GM12873 (cell line): ENCODE measurements around the gene ADH5.

Experiments used
- TF ChIP-seq, protein P1 (sequence below): IDR thresholded peaks from 2 replicates; pipeline ENCODE4 v1.5.1; 2012; ENCODE audit warnings: low read depth, mild to moderate bottlenecking, moderate library complexity, low read length, control low read depth; ENCODE audit not compliant: insufficient read depth; ENCODE audit errors: missing control alignments

Gene ADH5

DNA sequence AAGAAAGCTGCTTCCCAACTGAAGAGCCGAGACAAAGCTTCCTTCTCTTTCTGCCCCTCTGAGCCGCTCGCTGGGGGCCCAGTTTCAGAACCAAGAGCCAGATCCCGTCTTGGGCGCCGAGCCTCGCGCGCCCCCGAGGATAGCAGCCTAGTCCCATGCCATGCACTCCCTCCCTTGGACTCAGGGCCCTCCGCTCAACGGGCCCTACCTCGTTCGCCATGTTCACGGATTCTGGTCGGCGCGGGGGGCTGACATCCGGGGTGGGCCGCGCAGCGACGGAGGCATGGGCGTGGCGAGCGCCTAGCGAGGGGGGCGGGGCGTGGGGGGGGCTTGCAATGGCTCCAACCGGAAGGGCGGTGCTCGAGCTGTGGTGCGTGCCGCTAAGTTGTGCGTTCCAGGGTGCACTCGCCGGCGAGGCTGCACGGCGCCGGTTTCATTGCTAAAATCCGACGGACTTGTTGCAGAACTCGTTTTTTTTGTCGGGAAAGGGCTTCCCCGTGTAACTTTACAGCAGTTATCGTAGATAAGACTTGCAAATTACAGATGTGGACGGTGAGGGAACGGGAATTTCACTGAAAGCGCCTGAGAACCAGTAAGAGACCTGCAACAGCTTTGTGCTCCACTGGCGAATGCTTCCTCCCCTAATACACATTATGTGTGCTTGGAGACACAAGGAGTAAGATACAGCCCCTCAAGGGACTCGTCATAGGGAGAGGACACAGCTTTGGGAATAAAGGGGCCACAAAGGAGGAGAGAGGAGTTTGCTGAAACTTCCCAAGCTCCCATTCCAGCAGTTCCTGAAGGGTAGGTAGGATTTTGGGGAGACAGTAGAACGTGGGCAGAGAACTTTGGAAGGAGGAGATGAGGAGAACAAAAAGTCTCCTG lies at the start of gene ADH5:
TSS of gene ADH5 (minus strand) at position 308 of the 885 bp plus-strand sequence. CDS start at position 220, 88 bp downstream.
- TF ChIP-seq, protein P1, sequence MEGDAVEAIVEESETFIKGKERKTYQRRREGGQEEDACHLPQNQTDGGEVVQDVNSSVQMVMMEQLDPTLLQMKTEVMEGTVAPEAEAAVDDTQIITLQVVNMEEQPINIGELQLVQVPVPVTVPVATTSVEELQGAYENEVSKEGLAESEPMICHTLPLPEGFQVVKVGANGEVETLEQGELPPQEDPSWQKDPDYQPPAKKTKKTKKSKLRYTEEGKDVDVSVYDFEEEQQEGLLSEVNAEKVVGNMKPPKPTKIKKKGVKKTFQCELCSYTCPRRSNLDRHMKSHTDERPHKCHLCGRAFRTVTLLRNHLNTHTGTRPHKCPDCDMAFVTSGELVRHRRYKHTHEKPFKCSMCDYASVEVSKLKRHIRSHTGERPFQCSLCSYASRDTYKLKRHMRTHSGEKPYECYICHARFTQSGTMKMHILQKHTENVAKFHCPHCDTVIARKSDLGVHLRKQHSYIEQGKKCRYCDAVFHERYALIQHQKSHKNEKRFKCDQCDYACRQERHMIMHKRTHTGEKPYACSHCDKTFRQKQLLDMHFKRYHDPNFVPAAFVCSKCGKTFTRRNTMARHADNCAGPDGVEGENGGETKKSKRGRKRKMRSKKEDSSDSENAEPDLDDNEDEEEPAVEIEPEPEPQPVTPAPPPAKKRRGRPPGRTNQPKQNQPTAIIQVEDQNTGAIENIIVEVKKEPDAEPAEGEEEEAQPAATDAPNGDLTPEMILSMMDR = no peak

DNA sequence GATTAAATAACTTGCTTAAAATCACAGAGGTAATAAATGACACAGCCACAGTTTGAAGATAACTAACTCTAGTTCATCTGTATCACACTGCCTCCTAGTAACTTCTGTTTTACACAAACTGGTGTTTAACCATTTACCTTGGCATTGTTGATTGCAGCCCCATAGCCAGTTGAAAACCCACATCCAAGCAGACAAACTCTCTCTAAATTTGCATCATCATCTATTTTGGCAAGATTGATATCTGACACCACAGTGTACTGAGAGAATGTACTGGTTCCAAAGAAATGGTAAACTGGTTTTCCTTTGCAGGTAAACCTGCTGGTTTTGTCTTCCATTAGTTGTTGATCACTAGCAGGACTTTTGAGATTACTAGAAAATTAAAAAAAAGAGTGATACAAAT lies 47.7 kb upstream of the ADH5 start:
- TF ChIP-seq, protein P1 = no peak

DNA sequence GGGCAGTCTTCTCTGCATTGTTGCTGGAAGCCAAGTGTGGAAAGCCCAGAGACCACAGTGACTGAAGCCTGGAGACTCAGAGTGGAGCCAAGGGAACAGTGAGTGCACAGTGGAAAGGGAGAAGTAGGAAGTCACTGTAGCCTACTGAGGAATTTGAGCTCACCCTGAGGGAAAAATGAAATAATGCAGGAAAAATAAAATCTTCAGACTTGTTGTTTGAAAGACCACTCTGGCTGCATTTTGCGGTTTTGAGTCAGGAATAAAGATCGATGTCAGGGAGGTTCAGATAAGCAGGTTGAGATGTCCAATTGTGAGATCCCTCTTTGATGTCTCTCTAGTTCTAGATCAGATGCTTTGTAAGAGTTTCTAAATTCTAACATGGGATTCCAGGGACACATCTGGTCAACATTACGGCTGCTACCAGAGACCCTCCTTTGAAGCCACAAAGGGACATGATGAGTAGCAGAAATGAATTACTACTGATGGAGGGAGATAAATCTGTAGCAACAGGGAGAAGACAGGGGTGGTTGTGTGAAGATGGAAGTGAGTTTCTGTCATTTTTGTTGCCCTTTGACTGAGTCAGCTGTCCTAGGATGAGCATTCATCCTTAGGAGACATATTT lies 47.1 kb upstream of the ADH5 start:
- TF ChIP-seq, protein P1 = no peak

GRCh38 chr4:99134586-99134985 lies 46.0 kb upstream of the ADH5 start:
- TF ChIP-seq, protein P1 = no peak

- TF ChIP-seq, protein P1 = no peak
Observed at GRCh38 chr4:99131378-99131777, 42.8 kb upstream of the ADH5 start.

DNA sequence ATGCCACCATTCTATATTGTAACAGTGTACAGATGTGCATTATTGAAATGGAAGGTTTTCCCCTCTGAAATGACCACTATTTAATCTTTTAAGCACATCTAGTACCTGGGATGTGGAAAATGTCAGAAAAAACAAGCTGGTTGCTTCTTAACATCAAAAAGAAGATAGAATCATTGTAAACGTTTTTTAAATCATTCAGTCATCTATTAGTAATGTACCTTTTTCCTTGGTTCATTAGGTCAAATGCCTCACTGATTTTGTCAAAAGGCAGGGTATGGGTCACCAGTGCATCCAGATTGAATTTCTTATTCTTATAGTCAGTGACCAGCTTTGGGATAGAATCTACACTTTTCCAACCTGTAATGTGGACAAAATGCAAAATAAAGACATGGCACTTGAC lies 37.8 kb upstream of the ADH5 start:
- TF ChIP-seq, protein P1 = no peak

DNA sequence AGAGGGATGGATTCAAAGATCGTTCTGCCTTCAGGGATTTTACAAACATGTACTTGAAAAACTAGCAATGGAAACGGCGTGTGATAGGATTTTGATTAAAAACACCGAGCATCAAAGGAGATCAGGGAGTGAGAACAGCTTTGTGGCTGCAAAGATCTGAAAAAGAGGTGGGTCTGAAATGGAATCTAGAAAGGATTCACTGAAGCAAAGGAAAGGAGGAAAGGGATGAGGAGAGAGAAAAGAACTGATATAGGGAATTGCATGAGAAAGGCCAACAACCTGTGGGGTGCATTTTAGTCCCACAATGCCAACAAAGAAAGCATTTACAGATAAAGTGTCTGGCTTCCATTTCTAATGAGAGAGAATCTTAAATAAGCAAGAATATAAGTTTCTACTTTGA lies 32.4 kb upstream of the ADH5 start:
- TF ChIP-seq, protein P1 = no peak
